Left lung (tissue), 10 donors: ENCODE results near the gene ZNF275. TPM values are rescaled to one million over a fixed set of nuclear protein-coding genes. Genes with fewer than 3 reads are reported as not detected.

Experiments
- ATAC-seq: fragments of 200-7000 bp; cut with Tn5 transposase; one replicate; pipeline ENCODE4 v1.9.1; 2020; ENCODE audit warnings: moderate library complexity
- DNase-seq, 4 donors: peaks; one replicate each; pipeline ENCODE4 v3.0.0-alpha.2; 2013 to 2020
- H3K27ac ChIP-seq, 2 donors: fragments of 200-600 bp; sonication (generic) in 1 of 2; one replicate each; pipeline versions ENCODE4 v1.5.0 to v1.8.0; 2020 to 2021
- H3K27me3 ChIP-seq, 2 donors: fragments of 200-600 bp; sonication (generic) in 1 of 2; one replicate each; pipeline versions ENCODE4 v1.5.0 to v1.8.0; 2020 to 2021
- H3K36me3 ChIP-seq, 2 donors: fragments of 200-600 bp; sonication (generic) in 1 of 2; one replicate each; pipeline versions ENCODE4 v1.5.0 to v1.8.0; 2020 to 2021
- H3K4me1 ChIP-seq, 2 donors: fragments of 200-600 bp; one replicate each; pipeline ENCODE4 v1.8.0; 2021
- H3K4me3 ChIP-seq, 2 donors: fragments of 200-600 bp; sonication (generic) in 1 of 2; one replicate each; pipeline versions ENCODE4 v1.5.0 to v1.8.0; 2020 to 2021; ENCODE audit warnings: mild to moderate bottlenecking in 1 of 2
- H3K9me3 ChIP-seq, 2 donors: fragments of 200-600 bp; sonication (generic) in 1 of 2; one replicate each; pipeline versions ENCODE4 v1.5.0 to v1.8.0; 2020 to 2021
- intact Hi-C, 2 donors: fragments of 100-400 bp; cut with DNase I; formaldehyde crosslinking; loops; one replicate each; pipeline versions ENCODE4 v1.11.2 to v1.14.2; 2022
- polyA plus RNA-seq, 6 donors: library from polyadenylated mRNA; unstranded; fragments of 120-200 nt; gene quantifications; one replicate each; pipeline ENCODE4 v1.2.1, GENCODE V29; 2013; ENCODE audit not compliant: insufficient read length in 6 of 6
- total RNA-seq, 2 donors: library from RNA; stranded (reverse); fragmentation: NEBNext Ultra II Directional; extraction: Animal tissue kit (Norgen Biotek cat#: 25700); gene quantifications; one replicate each; pipeline ENCODE4 v1.2.1, GENCODE V29; 2021
- TF ChIP-seq, protein P1 (sequence below), 2 donors: fragments of 200-600 bp; sonication (generic) in 1 of 2; IDR thresholded peaks; one replicate each; pipeline versions ENCODE4 v1.5.0 to v1.8.0; 2021; ENCODE audit warnings: antibody characterized with exemption in 2 of 2
- donor health status: DM: no; HTN: yes; CAD: no.
- donor health status: DM: no; HTN: no; CAD: no.

Gene ZNF275
- total and polyA plus RNA-seq, 8 donors = 7.6 to 18.6 (median 15.8) TPM

DNA sequence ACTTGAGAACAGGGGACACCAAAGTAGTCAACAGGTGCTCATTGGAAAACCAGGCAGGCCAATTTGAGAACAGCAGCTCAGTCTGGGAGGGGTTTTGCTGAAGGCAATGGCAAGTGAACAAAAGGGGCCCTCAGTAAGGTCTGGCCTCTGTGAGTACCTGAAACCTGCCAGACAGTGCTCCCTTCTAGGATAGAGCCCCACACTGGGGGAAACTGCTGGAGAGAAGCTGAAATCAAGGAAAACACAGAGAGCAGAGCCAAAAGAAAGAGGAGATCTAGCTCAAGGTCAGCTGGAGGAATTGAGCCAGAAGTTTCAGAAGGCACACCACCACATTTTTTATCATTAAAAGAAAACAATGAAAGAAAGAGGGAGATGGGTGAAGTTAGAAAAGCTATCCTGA lies 39.0 kb downstream of the ZNF275 start:
- H3K4me1 ChIP-seq = no peaks in the 10 kb centered on the region
- no peaks in the 10 kb centered on the region for H3K27me3 ChIP-seq
- TF ChIP-seq, protein P1, sequence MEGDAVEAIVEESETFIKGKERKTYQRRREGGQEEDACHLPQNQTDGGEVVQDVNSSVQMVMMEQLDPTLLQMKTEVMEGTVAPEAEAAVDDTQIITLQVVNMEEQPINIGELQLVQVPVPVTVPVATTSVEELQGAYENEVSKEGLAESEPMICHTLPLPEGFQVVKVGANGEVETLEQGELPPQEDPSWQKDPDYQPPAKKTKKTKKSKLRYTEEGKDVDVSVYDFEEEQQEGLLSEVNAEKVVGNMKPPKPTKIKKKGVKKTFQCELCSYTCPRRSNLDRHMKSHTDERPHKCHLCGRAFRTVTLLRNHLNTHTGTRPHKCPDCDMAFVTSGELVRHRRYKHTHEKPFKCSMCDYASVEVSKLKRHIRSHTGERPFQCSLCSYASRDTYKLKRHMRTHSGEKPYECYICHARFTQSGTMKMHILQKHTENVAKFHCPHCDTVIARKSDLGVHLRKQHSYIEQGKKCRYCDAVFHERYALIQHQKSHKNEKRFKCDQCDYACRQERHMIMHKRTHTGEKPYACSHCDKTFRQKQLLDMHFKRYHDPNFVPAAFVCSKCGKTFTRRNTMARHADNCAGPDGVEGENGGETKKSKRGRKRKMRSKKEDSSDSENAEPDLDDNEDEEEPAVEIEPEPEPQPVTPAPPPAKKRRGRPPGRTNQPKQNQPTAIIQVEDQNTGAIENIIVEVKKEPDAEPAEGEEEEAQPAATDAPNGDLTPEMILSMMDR (IDR thresholded peaks at IDR 0.05) = no peak
- H3K9me3 ChIP-seq = no peaks in the 10 kb centered on the region
- no peak for ATAC-seq
- H3K27ac ChIP-seq = no peak overlapping the region
- no peaks in the 10 kb centered on the region for H3K36me3 ChIP-seq
- intact Hi-C loops = no loop called here
- no peak for DNase-seq
- H3K4me3 ChIP-seq = no peak overlapping the region

DNA sequence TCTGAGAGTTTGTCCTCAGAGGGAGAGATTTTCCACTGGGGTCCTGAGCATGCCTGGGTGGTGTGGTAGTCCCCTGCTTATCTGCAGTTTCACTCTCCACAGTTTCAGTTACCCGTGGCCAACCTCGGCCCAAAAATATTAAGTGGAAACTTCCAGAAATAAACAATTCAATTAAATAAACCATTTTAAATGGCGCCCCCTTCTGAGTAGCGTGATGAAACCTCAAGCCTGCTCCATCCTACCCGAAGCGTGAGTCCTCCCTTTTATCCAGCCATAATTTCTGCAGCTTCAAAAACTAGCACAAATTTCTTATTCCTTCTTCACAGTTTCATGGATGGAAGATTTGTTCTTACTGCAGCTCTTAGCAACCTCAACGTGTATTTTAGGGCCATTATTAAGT lies 40.5 kb downstream of the ZNF275 start:
- Histone ChIP-seq H3K4me3 (no peak overlapping the region), H3K36me3 (no peaks in the 10 kb centered on the region), H3K27ac (no peak overlapping the region), H3K27me3 (no peaks in the 10 kb centered on the region), H3K9me3 (no peaks in the 10 kb centered on the region), H3K4me1 (no peaks in the 10 kb centered on the region)
- ATAC-seq (no peak), DNase-seq (no peak)
- TF ChIP-seq, protein P1 (IDR thresholded peaks at IDR 0.05) = no peak
- intact Hi-C loops = no loop called here

DNA sequence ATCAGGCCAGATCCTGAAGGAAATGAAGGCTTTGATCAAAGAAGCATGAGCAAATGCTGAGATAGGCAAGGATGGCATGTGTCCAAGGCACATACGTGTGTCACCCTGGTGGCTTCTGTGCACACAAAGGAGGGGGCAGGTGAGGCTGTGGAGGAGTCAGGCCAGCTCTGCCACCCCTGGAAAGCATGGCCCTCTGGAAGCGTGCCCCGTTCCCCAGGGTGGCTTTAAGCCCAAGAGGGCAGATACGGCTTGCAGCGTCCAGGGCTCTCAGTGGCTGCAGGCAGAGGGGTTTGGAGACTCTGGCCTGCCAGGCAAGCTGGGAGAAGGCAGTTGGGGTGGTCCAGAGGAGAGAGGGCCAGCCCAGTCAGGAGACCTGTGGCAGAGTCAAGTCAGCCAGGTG lies 41.6 kb downstream of the ZNF275 start:
- Histone ChIP-seq H3K9me3 (no peaks in the 10 kb centered on the region), H3K4me1 (no peaks in the 10 kb centered on the region), H3K36me3 (no peaks in the 10 kb centered on the region), H3K27ac (no peak overlapping the region), H3K4me3 (no peak overlapping the region), H3K27me3 (no peaks in the 10 kb centered on the region)
- intact Hi-C loops = no loop called here
- TF ChIP-seq, protein P1 (IDR thresholded peaks at IDR 0.05) = no peak
- DNase-seq (no peak), ATAC-seq (no peak)

DNA sequence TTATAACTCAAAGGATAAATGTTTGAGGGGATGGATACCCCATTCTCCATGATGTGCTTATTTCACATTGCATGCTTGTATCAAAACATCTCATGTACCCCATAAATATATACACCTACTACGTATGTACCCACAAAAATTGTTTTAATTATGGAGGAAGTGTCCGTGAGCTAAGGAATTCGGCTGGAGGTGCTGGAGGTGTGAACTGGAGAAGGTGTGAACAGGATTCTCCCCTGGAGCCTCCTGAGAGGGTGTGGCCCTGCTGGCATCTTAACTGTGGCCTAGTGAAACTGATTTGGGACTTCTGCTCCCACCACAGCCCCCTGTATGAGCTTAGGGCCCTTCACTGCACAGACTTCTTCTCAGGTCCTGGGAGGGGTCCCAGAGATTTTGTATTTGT lies 43.8 kb downstream of the ZNF275 start:
- TF ChIP-seq, protein P1 (IDR thresholded peaks at IDR 0.05) = no peak
- Histone ChIP-seq H3K36me3 (no peaks in the 10 kb centered on the region), H3K4me1 (no peaks in the 10 kb centered on the region), H3K27ac (no peak overlapping the region), H3K27me3 (no peaks in the 10 kb centered on the region), H3K9me3 (no peaks in the 10 kb centered on the region), H3K4me3 (no peak overlapping the region)
- no peak for ATAC-seq
- DNase-seq = no peak
- intact Hi-C loops = no loop called here

GRCh38 chrX:153378607-153379006 lies 44.7 kb downstream of the ZNF275 start:
- Histone ChIP-seq H3K4me3 (no peak overlapping the region), H3K27me3 (no peaks in the 10 kb centered on the region), H3K9me3 (no peaks in the 10 kb centered on the region), H3K27ac (no peak overlapping the region), H3K4me1 (no peaks in the 10 kb centered on the region), H3K36me3 (no peaks in the 10 kb centered on the region)
- ATAC-seq (no peak), DNase-seq (no peak)
- intact Hi-C loops = no loop called here
- TF ChIP-seq, protein P1 (IDR thresholded peaks at IDR 0.05) = no peak
